Activated CD8-positive, alpha-beta T cell treated with anti-CD3 and anti-CD28 coated beads for 36 hours (primary cell): Measurements from ENCODE around the gene SPI1. TPM values are rescaled to one million over a fixed set of nuclear protein-coding genes. Genes with fewer than 3 reads are reported as not detected.

Experiments used
- ATAC-seq: fragments of 200-7000 bp; cut with Tn5 transposase; one replicate; pipeline ENCODE4 v1.10.0; 2021; ENCODE audit warnings: mild to moderate bottlenecking, moderate library complexity
- CTCF ChIA-PET: fragments of 350-600 bp; sonication (Branson Sonifier 250); formaldehyde crosslinking; loops from one replicate; lab custom pipeline; 2021; ENCODE audit warnings: antibody characterized with exemption; lab: Charles Lee
- POLR2A ChIA-PET: fragments of 350-600 bp; sonication (Branson Sonifier 250); formaldehyde crosslinking; loops from one replicate; lab custom pipeline; 2021; ENCODE audit warnings: antibody characterized with exemption; lab: Charles Lee
- DNase-seq: peaks from one replicate; pipeline ENCODE4 v3.0.0-alpha.2; 2020
- H3K27ac Mint-ChIP-seq: one replicate; pipeline ENCODE4 v1.8.0; 2021; ENCODE audit warnings: mild to moderate bottlenecking, mixed read lengths
- H3K27me3 Mint-ChIP-seq: one replicate; pipeline ENCODE4 v1.8.0; 2021; ENCODE audit warnings: mixed read lengths
- H3K36me3 Mint-ChIP-seq: one replicate; pipeline ENCODE4 v1.8.0; 2021; ENCODE audit warnings: low read depth, mixed read lengths
- H3K4me1 Mint-ChIP-seq: one replicate; pipeline ENCODE4 v1.8.0; 2021; ENCODE audit warnings: low read depth, mixed read lengths
- H3K4me3 Mint-ChIP-seq: one replicate; pipeline ENCODE4 v1.8.0; 2021; ENCODE audit warnings: mild to moderate bottlenecking, moderate library complexity, mixed read lengths
- H3K9me3 Mint-ChIP-seq: one replicate; pipeline ENCODE4 v1.8.0; 2021; ENCODE audit warnings: mixed read lengths
- CTCF ChIP-seq: fragments of 200-600 bp; IDR thresholded peaks from one replicate; pipeline ENCODE4 v1.8.0; 2022; ENCODE audit warnings: antibody characterized with exemption, mild to moderate bottlenecking
- intact Hi-C: fragments of 100-400 bp; cut with micrococcal nuclease; formaldehyde crosslinking; loops from one replicate; pipeline ENCODE4 v1.10.0; 2022
- total RNA-seq, 2 experiments: library from RNA; stranded (reverse); gene quantifications; one replicate each; pipeline ENCODE4 v1.2.3, GENCODE V29; 2021

Gene SPI1
- total RNA-seq, 2 experiments from 2014 or later, result 0.25 TPM; not detected in 1

GRCh38 chr11:47384498-47384897 is 6.2 kb upstream of the SPI1 start:
- TF ChIP-seq CTCF, result no peak
- no peak overlapping the region for H3K4me3 Mint-ChIP-seq
- intact Hi-C loops, result no loop called here
- ChIA-PET POLR2A (no interaction called here), CTCF (no interaction called here)
- DNase-seq, result no peak
- no peak for ATAC-seq
- no peaks in the 10 kb centered on the region for H3K36me3 Mint-ChIP-seq
- peaks cover 15% of the 10 kb centered on the region for H3K4me1 Mint-ChIP-seq
- H3K9me3 Mint-ChIP-seq, result no peaks in the 10 kb centered on the region
- H3K27ac Mint-ChIP-seq, result no peak overlapping the region
- H3K27me3 Mint-ChIP-seq, result no peaks in the 10 kb centered on the region

GRCh38 chr11:47383071-47383470 is 4.7 kb upstream of the SPI1 start:
- ChIA-PET CTCF (interaction anchor here (2.2 kb wide), 1 partner anchor 9 kb away, joined by 12 read pairs; no protein-coding TSS in a partner anchor), POLR2A (interaction anchor here (1.3 kb wide), 1 partner anchor 9 kb away, joined by 3 read pairs; no protein-coding TSS in a partner anchor)
- no peak for TF ChIP-seq CTCF
- no peak overlapping the region for H3K27ac Mint-ChIP-seq
- intact Hi-C loops, result no loop called here
- H3K4me3 Mint-ChIP-seq, result no peak overlapping the region
- peaks cover 6% of the 10 kb centered on the region for H3K4me1 Mint-ChIP-seq
- H3K27me3 Mint-ChIP-seq, result no peaks in the 10 kb centered on the region
- DNase-seq (no peak), ATAC-seq (no peak)
- H3K36me3 Mint-ChIP-seq, result no peaks in the 10 kb centered on the region
- no peaks in the 10 kb centered on the region for H3K9me3 Mint-ChIP-seq

- ATAC-seq (no peak), DNase-seq (no peak)
- no peak for TF ChIP-seq CTCF
- no peaks in the 10 kb centered on the region for H3K36me3 Mint-ChIP-seq
- no peaks in the 10 kb centered on the region for H3K27me3 Mint-ChIP-seq
- H3K4me1 Mint-ChIP-seq, result peaks cover 3% of the 10 kb centered on the region
- intact Hi-C loops, result no loop called here
- H3K4me3 Mint-ChIP-seq, result no peak overlapping the region
- no peaks in the 10 kb centered on the region for H3K9me3 Mint-ChIP-seq
- ChIA-PET CTCF (interaction anchor here (1.1 to 2.2 kb wide), 2 partner anchors 30 to 32 kb away, joined by 3 to 9 read pairs; no protein-coding TSS in a partner anchor), POLR2A (no interaction called here)
- H3K27ac Mint-ChIP-seq, result no peak overlapping the region
Observed at GRCh38 chr11:47380078-47380477, 1.7 kb upstream of the SPI1 start.

- CTCF ChIA-PET, result interaction anchor here (1.0 to 2.2 kb wide), 2 partner anchors 10 to 32 kb away, joined by 3 to 9 read pairs; no protein-coding TSS in a partner anchor
- Mint-ChIP-seq H3K27me3 (no peaks in the 10 kb centered on the region), H3K4me3 (no peak overlapping the region), H3K9me3 (no peaks in the 10 kb centered on the region), H3K27ac (no peak overlapping the region), H3K4me1 (peaks cover 6% of the 10 kb centered on the region), H3K36me3 (no peaks in the 10 kb centered on the region)
- ATAC-seq (no peak), DNase-seq (no peak)
- POLR2A ChIA-PET, result no interaction called here
- intact Hi-C loops, result no loop called here
- no peak for TF ChIP-seq CTCF
Observed at GRCh38 chr11:47379317-47379716, 970 bp upstream of the SPI1 start.

GRCh38 chr11:47378836-47379170 is 456 bp upstream of the SPI1 start:
- peaks cover 10% of the 10 kb centered on the region for H3K4me1 Mint-ChIP-seq
- H3K36me3 Mint-ChIP-seq, result no peaks in the 10 kb centered on the region
- ChIA-PET POLR2A (no interaction called here), CTCF (interaction anchor here (1.0 to 2.2 kb wide), 2 partner anchors 11 to 33 kb away, joined by 3 to 9 read pairs; no protein-coding TSS in a partner anchor)
- H3K27ac Mint-ChIP-seq, result no peak overlapping the region
- no peaks in the 10 kb centered on the region for H3K9me3 Mint-ChIP-seq
- H3K4me3 Mint-ChIP-seq, result no peak overlapping the region
- DNase-seq (no peak), ATAC-seq (no peak)
- no peak for TF ChIP-seq CTCF
- H3K27me3 Mint-ChIP-seq, result no peaks in the 10 kb centered on the region
- intact Hi-C loops, result no loop called here
